Dendritic cell treated with granulocyte-macrophage colony-stimulating factor and Interleukin-4, amounts not matched to agents 40 ng/mL and 50 ng/mL, for 4 days (primary cell): ENCODE results near the gene TIAL1.

ENCODE experiments used
- H3K27ac Mint-ChIP-seq: one replicate; pipeline ENCODE4 v1.8.0; 2022; ENCODE audit warnings: mild to moderate bottlenecking, mixed read lengths
- H3K27me3 Mint-ChIP-seq: one replicate; pipeline ENCODE4 v1.8.0; 2022; ENCODE audit warnings: mild to moderate bottlenecking, mixed read lengths
- H3K36me3 Mint-ChIP-seq: one replicate; pipeline ENCODE4 v1.8.0; 2022; ENCODE audit warnings: low read depth, mixed read lengths
- H3K4me1 Mint-ChIP-seq: one replicate; pipeline ENCODE4 v1.8.0; 2022; ENCODE audit warnings: low read depth, mixed read lengths
- H3K4me3 Mint-ChIP-seq: one replicate; pipeline ENCODE4 v1.8.0; 2022; ENCODE audit warnings: mild to moderate bottlenecking, moderate library complexity, mixed read lengths
- H3K9me3 Mint-ChIP-seq: one replicate; pipeline ENCODE4 v1.8.0; 2022; ENCODE audit warnings: mixed read lengths
- intact Hi-C: fragments of 100-400 bp; cut with micrococcal nuclease; formaldehyde crosslinking; loops from one replicate; pipeline ENCODE4 v1.15.0; 2022

Gene TIAL1

DNA sequence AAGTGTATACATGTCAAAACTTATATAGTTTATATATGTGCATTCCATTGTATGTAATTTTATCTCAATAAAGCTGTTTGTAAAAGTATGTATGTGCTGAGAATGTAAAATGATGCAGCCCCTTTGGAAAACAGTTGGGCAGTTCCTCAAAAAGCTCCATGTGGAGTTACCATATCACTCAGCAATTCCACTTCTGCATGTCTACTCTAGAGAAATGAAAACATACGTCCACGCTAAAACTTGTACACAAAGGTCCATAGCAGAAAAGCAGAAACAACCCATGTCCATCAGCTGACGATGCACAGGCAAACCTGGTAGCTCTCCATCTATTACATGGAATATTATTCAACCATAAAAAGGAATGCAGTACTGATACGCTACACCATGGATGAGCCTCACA is 45.9 kb downstream of the TIAL1 start:
- Mint-ChIP-seq H3K27ac (peak overlapping the region; percentile 45), H3K27me3 (peaks cover 18% of the 10 kb centered on the region), H3K36me3 (no peaks in the 10 kb centered on the region), H3K4me1 (peaks cover 25% of the 10 kb centered on the region), H3K9me3 (no peaks in the 10 kb centered on the region), H3K4me3 (no peak overlapping the region)
- intact Hi-C loops = no loop called here

DNA sequence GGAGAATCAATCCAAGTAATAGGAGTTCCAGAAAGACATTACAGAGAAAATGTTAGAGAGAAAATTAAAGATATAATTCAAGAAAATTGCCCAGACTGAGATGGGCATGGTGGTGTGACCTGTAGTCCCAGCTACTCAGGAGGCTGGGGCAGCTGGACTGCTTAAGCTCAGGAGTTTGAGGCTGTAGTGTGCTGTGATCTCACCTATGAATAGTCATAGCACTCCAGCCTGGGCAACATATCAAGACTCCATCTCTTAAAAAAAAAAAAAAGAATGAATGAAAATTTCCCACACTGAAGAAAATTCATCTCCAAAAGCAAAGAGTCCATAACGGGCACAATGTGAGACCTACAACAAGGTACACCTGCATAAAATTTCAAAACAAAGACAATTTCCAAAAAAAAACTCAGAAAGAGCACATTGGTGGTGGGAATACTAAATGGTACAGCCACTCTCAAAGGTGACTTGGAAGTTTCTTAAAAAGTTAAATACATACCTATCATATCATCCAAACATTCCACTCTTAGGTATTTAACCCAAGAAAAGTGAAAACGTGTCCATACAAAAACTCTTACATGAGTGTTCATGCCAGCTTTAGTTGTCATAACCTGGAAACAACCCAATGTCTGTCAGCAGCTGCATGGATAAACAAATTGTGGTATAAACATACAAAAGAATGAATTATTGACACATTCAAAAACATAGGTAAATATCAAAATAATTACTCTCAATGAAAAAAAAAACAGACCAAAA is 47.3 kb downstream of the TIAL1 start:
- H3K36me3 Mint-ChIP-seq = no peaks in the 10 kb centered on the region
- no peak overlapping the region for H3K4me3 Mint-ChIP-seq
- peaks cover 26% of the 10 kb centered on the region for H3K27me3 Mint-ChIP-seq
- H3K4me1 Mint-ChIP-seq = peaks cover 25% of the 10 kb centered on the region
- no peaks in the 10 kb centered on the region for H3K9me3 Mint-ChIP-seq
- H3K27ac Mint-ChIP-seq = peak overlapping the region; percentile 53
- intact Hi-C loops = no loop called here

DNA sequence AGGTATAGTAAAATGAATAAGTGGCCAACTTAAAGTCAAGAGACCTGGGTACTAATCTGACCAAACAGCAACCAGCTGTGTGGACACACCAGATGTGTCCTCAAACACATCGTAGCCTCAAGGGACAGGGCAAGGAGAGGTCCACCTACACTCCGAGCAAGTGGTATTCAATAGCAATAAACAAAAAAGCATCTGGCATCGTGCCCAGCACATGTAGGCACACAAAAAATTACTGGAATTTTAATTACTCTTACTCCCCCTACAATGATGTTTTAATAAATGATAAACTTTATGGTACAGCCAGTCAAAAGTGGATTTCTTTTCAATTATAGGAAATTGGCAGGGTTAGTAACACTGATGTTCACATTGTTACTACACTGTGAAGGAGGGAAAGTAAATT is 50.8 kb downstream of the TIAL1 start:
- H3K27ac Mint-ChIP-seq = no peak overlapping the region

DNA sequence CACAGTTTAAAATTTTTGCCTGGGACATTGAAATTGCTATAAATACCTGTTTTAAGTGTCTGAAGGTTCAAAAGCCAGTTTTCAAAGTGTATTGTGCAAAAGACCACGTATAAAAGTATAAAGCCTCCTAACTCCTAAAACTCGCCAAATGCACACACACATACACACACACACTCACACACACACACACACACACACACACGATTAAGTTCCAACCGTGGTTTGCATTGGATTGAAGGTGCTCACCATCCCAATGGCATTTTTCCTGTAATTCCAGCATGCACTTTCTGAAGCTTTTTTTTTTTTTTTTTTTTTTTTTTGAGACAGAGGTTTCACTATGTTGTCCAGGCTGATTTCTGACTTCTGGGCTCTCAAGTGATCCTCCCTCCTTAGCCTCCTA is 51.5 kb downstream of the TIAL1 start:
- peaks cover 25% of the 10 kb centered on the region for H3K27me3 Mint-ChIP-seq
- intact Hi-C loops = no loop called here
- H3K4me3 Mint-ChIP-seq = no peak overlapping the region
- H3K36me3 Mint-ChIP-seq = peaks cover 12% of the 10 kb centered on the region
- no peaks in the 10 kb centered on the region for H3K9me3 Mint-ChIP-seq
- H3K4me1 Mint-ChIP-seq = peaks cover 40% of the 10 kb centered on the region
- H3K27ac Mint-ChIP-seq = no peak overlapping the region

More for the DNA sequence above, 50.8 kb downstream of the TIAL1 start:
- Mint-ChIP-seq H3K4me3 (no peak overlapping the region), H3K27me3 (peaks cover 25% of the 10 kb centered on the region), H3K9me3 (no peaks in the 10 kb centered on the region), H3K4me1 (peaks cover 35% of the 10 kb centered on the region), H3K36me3 (peaks cover 10% of the 10 kb centered on the region)
- intact Hi-C loops = no loop called here

DNA sequence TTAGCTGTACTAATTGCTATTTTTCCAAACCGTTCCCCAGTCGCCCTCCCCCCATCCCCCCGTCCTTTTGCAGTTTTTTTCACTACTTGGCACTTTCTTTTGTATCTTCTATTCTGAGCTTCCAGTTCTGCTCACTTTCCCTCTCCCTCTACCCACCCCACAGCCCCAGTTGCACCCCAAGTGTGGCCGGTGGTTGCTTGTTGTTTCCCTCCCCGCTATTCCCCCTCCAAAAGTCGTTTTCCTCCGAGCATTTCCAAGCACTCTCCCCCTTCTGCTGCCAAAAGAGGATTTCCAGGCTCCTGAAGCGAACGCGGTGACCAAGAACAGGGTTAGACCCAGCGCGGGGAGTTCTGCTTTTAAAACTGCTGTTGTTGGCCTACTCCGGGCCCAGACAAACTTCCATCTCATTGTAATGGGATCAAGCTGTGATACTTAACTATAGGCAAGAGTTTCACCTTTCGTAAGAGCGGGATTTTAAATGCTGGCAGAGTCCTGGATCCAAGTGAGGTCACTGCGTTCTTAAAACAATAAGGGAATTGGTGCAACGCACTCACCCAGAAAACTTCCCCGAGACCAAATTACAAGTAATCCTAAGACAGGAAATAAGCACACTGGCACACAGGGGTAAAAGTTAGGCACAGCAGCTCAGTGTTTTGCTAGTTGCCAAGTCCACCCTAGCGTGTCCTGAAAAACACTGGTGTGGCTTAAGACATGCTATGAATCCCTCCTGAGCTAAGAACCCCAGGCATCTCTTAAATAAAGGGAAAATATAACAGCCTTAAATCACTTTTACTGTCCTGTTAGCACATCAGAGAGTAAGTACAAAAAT is 52.7 kb downstream of the TIAL1 start:
- intact Hi-C loops = no loop called here
- peaks cover 51% of the 10 kb centered on the region for H3K4me1 Mint-ChIP-seq
- no peaks in the 10 kb centered on the region for H3K9me3 Mint-ChIP-seq
- peaks cover 23% of the 10 kb centered on the region for H3K36me3 Mint-ChIP-seq
- peak overlapping the region; percentile 89 for H3K4me3 Mint-ChIP-seq
- peaks cover 24% of the 10 kb centered on the region for H3K27me3 Mint-ChIP-seq
- H3K27ac Mint-ChIP-seq = peak overlapping the region; percentile 89

DNA sequence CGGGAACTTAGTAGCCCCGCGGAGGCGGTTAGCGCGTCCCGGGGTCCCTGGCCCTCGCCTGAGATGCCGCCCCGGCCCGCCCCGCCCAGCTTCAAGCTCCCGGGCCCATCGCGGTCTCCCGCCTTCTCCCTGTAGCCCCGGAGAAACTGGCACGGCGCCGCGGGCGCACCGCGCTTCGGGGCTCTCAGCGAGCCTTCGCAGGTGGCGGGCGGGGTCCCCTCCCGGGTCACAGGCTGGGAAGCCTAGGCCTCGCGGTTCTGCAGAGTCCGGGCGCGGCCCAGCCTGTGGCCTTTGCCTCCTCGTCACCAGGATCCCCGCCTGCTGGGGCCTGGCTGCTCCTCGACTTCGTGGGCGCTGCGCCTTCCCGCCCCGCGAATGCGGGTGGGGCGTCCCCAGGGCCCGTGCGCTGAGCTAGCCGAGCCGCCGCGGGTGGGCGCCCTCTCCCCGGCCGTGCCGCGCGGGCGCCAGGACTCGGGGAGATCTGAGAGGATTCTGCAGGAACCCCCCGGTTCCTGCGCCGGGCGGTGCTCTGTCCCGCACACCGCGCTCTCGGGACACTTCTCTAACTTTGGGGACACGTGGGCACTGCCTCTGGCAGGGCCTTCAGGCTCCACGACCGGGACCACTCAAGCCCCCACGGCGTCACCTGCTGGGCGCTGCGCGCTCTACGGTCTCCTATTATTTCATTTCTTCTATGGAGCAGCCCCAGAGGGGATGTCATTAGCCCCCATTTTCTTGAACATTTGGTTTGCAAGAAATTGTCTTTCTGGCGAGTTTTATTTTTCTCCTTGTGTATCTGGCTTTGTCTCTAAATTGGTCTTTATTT is 53.6 kb downstream of the TIAL1 start:
- Mint-ChIP-seq H3K27ac (peak overlapping the region; percentile 89), H3K9me3 (no peaks in the 10 kb centered on the region), H3K4me1 (peaks cover 51% of the 10 kb centered on the region), H3K27me3 (peaks cover 18% of the 10 kb centered on the region), H3K4me3 (peak overlapping the region; percentile 89), H3K36me3 (peaks cover 27% of the 10 kb centered on the region)
- intact Hi-C loops = loop anchor here (1.0 kb wide), 2 partner anchors 26 to 54 kb away; no protein-coding TSS in a partner anchor

DNA sequence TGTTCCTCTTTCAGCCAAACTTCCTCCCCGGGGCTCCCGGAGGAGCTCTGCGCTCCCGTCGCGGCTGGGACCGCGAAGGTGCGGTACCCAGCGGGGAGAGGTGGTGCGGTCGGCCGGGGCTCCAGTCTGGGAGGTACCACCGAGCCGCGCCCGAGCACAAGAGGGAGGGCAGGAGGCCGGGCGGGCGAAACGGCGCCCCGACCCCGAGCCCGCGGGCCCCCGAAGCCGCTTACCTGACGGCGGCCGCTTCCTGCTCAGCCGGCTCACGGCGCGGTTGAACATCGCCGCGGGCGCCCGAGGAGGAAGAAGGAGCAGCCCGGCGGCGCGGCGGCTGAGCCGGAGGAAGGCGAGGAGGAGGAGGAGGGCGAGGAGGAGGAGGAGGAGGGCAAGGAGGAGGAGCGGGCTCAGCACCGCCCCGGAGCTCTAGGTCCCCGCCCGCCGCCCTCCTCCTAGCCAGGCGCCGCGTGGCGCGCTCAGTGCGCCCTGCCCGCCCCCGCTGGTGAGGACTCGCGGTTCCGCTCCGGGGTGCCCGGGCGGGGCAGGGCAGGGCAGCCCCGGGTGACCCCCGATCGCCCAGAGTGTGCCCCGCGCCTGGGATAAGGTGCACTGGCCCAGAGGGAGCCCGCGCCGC is 54.3 kb downstream of the TIAL1 start, which contains the start of gene RGS10:
Gene RGS10, minus strand, starts transcription at position 363 of the 631 bp plus-strand sequence. Its CDS starts 81 bp downstream, at position 282.
- H3K27ac Mint-ChIP-seq = peak within 1 kb of the TSS; percentile 89
- peaks cover 54% of the 10 kb centered on the region for H3K4me1 Mint-ChIP-seq
- no peaks in the 10 kb centered on the region for H3K9me3 Mint-ChIP-seq
- peaks cover 29% of the 10 kb centered on the region for H3K36me3 Mint-ChIP-seq
- intact Hi-C loops = loop anchor here (1.0 kb wide), 2 partner anchors 25 to 55 kb away; no protein-coding TSS in a partner anchor
- peaks cover 16% of the 10 kb centered on the region for H3K27me3 Mint-ChIP-seq
- peak within 1 kb of the TSS; percentile 89 for H3K4me3 Mint-ChIP-seq

DNA sequence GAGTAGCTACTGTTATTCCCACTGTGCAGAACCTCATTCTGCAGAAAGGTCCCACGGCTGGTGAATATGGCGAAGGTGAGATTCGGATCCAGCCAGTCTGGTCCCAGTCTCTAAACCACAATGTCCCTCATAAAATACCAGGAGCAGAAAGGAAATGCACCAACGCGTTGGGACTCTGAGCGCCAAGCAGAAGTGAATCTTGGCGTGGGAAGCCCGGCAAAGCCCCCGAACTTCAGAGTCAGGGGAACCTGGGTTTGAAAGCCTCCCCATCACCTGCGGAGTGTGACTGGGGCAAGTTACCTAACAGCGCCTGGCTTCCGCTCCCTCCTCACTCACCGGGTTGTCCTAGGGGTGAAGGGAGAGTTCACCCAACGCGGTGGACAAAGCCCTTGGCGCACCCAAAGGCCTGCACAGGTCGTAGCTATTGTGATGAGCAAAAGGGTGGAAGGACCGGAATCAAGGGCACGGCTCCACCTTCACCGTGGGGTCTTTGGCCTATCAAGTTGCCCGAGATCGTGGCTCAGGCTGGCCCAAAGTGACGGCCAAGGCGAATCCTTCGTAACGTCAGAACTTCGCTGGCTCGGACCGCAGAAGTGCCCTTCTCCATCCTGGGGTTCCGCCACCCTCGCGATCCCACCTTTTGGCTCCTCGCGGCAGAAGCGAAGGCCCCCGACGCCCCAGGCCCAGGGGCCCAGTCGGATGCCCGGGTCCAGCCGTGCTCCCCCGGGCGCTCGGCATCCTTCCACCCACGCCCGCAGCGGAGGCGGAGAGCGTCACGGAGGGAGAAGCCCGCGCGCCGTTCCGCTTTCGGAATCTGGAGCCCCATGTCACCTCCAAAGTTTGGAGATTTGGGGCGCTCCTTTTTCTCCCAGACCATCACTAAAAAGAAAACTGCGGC is 55.1 kb downstream of the TIAL1 start:
- peak overlapping the region; percentile 89 for H3K4me3 Mint-ChIP-seq
- H3K27ac Mint-ChIP-seq = peak overlapping the region; percentile 89
- H3K4me1 Mint-ChIP-seq = peaks cover 61% of the 10 kb centered on the region
- H3K27me3 Mint-ChIP-seq = peaks cover 16% of the 10 kb centered on the region
- intact Hi-C loops = loop anchor here (1.0 kb wide), 2 partner anchors 24 to 56 kb away; no protein-coding TSS in a partner anchor
- H3K36me3 Mint-ChIP-seq = peaks cover 37% of the 10 kb centered on the region
- H3K9me3 Mint-ChIP-seq = no peaks in the 10 kb centered on the region

DNA sequence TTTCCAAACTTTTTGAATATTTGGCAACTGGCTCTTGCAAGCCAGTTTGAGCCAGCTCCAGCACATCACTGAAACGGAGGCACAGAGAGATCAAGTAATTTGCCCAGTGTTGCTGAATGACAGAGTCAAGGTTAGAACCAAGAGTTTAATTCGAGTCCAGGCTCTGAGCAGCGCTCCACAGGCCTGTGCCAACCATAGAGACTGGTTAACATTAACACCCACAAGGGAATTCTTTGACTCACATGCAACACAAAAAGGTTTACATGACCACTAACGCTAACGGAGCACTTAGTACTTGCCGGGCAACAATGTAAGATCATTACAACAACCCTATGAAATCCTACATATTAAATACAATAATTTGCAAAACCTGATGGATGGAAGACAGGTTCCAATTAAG is 55.7 kb downstream of the TIAL1 start:
- Mint-ChIP-seq H3K36me3 (peaks cover 44% of the 10 kb centered on the region), H3K27me3 (peaks cover 16% of the 10 kb centered on the region), H3K4me1 (peaks cover 68% of the 10 kb centered on the region), H3K4me3 (peak overlapping the region; percentile 89), H3K9me3 (no peaks in the 10 kb centered on the region), H3K27ac (no peak overlapping the region)
- intact Hi-C loops = no loop called here

DNA sequence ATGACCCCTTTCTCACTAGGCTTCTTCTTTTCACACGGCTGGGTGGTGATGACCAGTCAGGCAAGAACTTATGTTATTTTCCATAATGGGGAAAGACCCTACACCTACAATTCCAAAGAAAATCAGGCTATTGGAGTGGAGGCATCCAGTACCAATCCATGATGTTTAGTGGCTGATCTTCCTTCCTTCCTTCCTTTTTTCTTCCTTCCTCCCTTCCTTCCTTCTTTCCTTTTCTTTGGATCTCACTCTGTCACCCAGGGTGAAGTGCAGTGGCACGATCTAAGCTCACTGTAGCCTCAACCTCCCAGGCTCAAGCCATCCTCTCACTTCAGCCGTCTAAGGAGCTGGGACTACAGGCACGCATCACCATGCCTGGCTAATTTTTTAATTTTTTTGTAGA is 56.7 kb downstream of the TIAL1 start:
- intact Hi-C loops = no loop called here
- Mint-ChIP-seq H3K4me3 (peak overlapping the region; percentile 89), H3K4me1 (peaks cover 74% of the 10 kb centered on the region)

DNA sequence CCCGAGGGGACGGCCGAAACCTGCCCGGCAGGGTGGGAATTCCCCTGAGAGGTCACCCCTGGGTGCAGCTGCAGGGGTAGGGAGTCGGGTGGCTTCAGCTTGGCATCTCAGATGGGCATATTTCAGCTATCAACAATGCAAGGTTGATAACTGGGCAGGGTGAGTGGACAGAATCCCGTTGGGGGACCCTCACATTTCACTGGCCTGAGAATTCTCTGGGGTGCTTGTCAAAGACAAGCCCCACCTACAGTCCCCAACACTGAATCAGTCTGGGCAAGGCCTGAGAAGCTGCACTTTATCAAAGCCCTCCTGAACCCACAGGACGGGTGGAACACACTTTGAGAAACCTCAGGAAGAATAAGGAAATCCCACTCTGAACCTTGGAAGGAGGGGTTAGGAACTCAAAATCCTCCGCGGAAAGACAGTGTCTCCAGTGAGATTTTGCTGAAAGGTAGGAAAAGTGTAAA is 57.4 kb downstream of the TIAL1 start:
- peak overlapping the region; percentile 68 for H3K27ac Mint-ChIP-seq
- no peaks in the 10 kb centered on the region for H3K9me3 Mint-ChIP-seq
- peaks cover 60% of the 10 kb centered on the region for H3K36me3 Mint-ChIP-seq
- peaks cover 74% of the 10 kb centered on the region for H3K4me1 Mint-ChIP-seq
- intact Hi-C loops = no loop called here
- no peak overlapping the region for H3K4me3 Mint-ChIP-seq
- H3K27me3 Mint-ChIP-seq = peaks cover 5% of the 10 kb centered on the region

More for the DNA sequence above, 56.7 kb downstream of the TIAL1 start:
- peaks cover 54% of the 10 kb centered on the region for H3K36me3 Mint-ChIP-seq
- H3K27me3 Mint-ChIP-seq = peaks cover 10% of the 10 kb centered on the region
- H3K27ac Mint-ChIP-seq = no peak overlapping the region
- H3K9me3 Mint-ChIP-seq = no peaks in the 10 kb centered on the region

DNA sequence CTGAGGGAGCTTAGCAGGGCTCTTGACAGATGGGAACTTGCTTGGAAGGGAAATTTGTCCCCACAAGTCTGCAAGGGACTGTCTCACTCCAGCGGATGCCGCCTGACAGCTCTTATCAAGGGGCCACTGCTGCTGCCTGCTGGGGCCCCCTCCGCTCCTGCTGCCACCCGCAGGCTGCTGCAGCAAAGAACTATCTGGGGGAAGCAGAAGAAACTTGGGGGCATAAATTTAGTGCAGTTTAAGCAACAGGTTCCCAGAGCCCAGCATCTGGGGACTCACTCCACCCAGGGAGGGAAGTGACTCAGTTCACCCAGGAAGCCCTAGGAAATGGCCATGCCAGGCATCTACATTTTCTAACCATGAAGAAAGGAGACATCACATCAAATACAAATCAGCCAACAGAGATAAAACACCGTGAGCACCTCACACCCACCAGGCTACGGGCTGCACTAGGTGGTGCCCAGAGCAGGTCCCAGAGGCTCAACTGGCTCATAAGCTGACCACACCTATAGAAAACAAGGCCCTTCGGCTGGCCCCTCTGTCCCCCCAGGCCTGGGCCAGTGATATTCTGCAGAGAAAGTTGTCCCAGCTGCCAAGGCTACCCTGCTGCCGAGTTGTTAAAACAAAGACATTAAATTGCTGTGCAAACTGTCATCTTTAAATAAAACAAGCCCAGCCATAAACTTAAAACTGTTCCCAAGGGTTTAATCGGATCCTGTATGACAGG is 58.0 kb downstream of the TIAL1 start:
- H3K36me3 Mint-ChIP-seq = peaks cover 64% of the 10 kb centered on the region
- H3K27ac Mint-ChIP-seq = peak overlapping the region; percentile 68
- intact Hi-C loops = no loop called here
- peak overlapping the region; percentile 55 for H3K4me3 Mint-ChIP-seq
- peaks cover 3% of the 10 kb centered on the region for H3K27me3 Mint-ChIP-seq
- peaks cover 71% of the 10 kb centered on the region for H3K4me1 Mint-ChIP-seq
- H3K9me3 Mint-ChIP-seq = no peaks in the 10 kb centered on the region
